ENCODE data around the gene RFLNA.

- TF ChIP-seq, protein P1, sequence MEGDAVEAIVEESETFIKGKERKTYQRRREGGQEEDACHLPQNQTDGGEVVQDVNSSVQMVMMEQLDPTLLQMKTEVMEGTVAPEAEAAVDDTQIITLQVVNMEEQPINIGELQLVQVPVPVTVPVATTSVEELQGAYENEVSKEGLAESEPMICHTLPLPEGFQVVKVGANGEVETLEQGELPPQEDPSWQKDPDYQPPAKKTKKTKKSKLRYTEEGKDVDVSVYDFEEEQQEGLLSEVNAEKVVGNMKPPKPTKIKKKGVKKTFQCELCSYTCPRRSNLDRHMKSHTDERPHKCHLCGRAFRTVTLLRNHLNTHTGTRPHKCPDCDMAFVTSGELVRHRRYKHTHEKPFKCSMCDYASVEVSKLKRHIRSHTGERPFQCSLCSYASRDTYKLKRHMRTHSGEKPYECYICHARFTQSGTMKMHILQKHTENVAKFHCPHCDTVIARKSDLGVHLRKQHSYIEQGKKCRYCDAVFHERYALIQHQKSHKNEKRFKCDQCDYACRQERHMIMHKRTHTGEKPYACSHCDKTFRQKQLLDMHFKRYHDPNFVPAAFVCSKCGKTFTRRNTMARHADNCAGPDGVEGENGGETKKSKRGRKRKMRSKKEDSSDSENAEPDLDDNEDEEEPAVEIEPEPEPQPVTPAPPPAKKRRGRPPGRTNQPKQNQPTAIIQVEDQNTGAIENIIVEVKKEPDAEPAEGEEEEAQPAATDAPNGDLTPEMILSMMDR (IDR thresholded peaks at IDR 0.05), result no peak
- TF ChIP-seq POLR2A (IDR thresholded peaks at IDR 0.05), result no peak
These were observed 33.2 kb downstream of the RFLNA start for GRCh38 chr12:124328116-124328515.
